NCI-H510A treated with DMSO at 0.1 percent for 48 hours (cell line): ENCODE results near the gene FBH1.
"Not testable (repeated sequence)": the region's sequence is repeated elsewhere in the genome, so short reads cannot be mapped to it uniquely, and the experiment has no call there.

Experiments
- DNase-seq: peaks from one replicate; lab custom pipeline; 2025; lab: John Stamatoyannopoulos, UW

FBH1 gene

GRCh38 chr10:5959581-5960069, 69.6 kb downstream of the FBH1 start:
- DNase-seq: no peak

- no peak for DNase-seq
Measured at GRCh38 chr10:5960070-5960972, 70.3 kb downstream of the FBH1 start.

GRCh38 chr10:5960973-5961275, 70.9 kb downstream of the FBH1 start:
- not testable (repeated sequence) for DNase-seq

- no peak for DNase-seq
Measured at GRCh38 chr10:5961405-5962100, 71.5 kb downstream of the FBH1 start.

GRCh38 chr10:5962358-5962940, 72.4 kb downstream of the FBH1 start:
- DNase-seq: not testable (repeated sequence)

GRCh38 chr10:5963071-5963470, 73.0 kb downstream of the FBH1 start:
- no peak for DNase-seq

GRCh38 chr10:5963591-5963990, 73.5 kb downstream of the FBH1 start:
- DNase-seq: no peak

GRCh38 chr10:5964736-5965135, 74.7 kb downstream of the FBH1 start:
- DNase-seq: no peak

DNA sequence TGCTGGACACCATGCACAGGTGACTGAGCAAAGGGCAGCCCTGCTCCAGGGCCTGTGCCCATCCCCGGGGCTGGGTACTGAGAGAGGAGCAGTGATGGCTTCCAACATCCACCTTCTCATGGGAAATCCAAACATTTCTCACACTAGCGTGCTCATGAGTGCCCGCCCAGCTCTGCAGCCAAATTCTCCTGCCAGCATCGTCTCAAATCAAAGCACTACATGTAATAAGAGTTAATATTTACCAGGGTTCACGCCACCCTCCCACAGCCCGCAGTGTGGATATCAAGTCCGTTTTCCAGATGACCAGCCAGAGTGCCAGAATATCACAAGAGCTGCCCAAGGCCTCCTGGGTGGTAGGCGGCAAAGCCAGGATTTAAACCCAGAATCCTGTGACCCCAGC, 75.2 kb downstream of the FBH1 start:
- no peak for DNase-seq

- no peak for DNase-seq
Measured at GRCh38 chr10:5968037-5968680, 78.1 kb downstream of the FBH1 start.

DNA sequence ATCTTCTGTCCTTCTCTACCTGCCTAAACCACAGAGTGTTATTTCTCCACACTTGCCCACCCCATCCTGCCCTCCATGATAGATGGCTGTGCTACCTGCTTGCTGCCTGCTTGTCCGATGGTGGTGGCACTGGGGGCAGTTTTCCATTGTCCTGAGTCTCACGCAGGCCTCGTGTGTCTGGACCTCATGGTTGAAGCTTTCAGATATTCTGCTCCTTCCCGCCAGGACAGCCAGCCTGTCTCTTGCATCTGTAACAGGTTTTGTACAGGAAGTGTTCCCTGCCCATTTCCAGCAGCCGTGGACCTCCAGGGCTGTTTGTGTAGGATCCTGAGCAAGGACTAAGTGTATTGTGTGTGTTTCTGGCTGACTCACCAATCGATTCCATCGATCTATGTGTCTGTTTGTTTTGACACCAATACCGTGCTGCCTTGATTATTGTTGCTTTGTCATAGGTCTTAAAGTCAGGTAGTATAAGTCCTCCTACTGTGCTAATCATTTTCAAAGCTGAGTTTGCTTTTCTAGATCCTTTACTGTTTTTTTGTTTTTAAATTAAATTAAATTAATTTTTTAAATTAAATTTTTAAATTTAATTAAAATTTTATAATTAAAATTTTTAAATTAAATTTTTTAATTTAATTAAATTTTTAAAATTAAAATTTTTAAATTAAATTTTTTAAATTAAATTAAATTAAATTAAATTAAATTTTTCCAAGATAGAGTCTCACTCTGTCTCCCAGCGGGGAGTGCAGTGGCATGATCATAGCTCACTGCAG, 78.8 kb downstream of the FBH1 start:
- DNase-seq: no peak

- DNase-seq: no peak
Measured at GRCh38 chr10:5970066-5970465, 80.0 kb downstream of the FBH1 start.

DNA sequence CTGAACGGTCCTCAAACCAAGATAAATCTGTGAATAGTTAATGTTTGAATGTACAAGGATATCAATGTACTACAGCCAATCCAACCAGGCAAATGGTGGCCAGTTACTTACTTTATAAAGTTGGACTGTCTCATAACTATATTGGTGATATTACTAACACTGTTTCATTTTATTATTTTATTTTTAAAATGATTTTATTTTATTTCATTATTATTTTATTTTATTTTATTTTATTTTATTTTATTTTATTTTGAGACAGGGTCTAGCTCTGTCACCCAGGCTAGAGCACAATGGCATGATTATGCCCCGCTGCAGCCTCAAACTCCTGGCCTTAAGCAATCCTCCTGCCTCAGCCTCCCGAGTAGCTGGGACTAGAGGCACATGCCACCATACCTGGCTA, 80.5 kb downstream of the FBH1 start:
- DNase-seq: no peak

DNA sequence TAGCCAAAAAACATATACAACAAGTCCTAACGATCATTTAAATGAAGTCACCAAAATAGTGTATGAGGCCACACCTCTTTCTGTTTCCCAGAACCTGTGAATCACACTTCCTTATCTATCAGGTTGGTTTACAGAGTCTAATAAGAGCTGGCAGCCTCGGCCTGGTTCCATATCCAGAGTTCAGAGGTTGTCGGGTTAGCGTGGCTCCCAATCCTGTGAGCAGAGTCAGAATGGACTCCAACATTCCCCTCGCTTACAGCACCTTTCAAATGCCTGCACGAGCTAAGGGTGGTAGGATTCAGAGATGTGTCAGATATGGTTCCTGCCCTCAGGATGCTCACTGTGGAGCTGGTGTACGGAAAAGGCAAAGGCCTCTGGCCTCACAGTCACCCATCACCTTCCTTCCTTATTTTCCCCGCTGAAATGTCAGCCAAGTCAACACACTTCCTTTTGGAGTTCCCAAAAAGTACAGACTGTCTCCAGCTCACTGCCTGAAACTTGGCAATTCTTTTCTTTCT, 81.3 kb downstream of the FBH1 start:
- no peak for DNase-seq

DNA sequence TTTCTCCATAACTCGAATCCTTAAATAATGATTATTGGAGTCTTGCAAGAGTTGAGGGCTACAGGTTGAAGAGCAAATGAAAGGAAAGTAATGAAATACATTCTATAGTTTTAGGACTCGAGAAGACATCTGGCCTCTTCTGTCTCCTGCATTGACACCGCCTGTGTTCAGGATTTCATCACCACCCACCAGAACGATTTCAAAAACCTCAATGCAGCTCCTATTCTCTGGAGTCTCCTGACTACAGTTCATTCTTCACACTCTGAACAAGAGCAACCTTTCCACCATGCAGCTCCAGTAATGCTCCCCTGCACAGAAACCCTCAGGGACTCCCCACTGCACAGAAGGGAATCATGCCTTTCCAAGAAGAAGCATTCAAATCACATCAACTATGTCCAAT, 81.8 kb downstream of the FBH1 start:
- no peak for DNase-seq

DNA sequence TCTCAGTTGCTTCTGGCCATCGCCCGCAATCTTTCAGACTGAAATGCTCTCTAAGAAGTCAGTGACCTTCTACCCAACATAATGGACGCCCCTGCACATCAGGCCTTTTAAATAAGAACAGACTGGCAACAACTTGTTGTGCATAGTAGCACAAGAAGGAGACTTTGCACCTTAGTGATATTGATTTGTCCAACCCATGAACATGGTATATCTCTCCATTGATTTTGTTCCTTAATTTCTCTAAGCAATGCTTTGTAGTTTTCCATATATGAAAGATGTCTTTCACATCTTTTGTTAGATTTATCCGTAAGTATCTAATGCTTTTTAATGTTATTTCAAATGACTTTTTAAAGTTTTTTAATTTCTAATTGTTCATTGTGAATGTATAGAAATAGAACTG, 83.0 kb downstream of the FBH1 start:
- no peak for DNase-seq

DNA sequence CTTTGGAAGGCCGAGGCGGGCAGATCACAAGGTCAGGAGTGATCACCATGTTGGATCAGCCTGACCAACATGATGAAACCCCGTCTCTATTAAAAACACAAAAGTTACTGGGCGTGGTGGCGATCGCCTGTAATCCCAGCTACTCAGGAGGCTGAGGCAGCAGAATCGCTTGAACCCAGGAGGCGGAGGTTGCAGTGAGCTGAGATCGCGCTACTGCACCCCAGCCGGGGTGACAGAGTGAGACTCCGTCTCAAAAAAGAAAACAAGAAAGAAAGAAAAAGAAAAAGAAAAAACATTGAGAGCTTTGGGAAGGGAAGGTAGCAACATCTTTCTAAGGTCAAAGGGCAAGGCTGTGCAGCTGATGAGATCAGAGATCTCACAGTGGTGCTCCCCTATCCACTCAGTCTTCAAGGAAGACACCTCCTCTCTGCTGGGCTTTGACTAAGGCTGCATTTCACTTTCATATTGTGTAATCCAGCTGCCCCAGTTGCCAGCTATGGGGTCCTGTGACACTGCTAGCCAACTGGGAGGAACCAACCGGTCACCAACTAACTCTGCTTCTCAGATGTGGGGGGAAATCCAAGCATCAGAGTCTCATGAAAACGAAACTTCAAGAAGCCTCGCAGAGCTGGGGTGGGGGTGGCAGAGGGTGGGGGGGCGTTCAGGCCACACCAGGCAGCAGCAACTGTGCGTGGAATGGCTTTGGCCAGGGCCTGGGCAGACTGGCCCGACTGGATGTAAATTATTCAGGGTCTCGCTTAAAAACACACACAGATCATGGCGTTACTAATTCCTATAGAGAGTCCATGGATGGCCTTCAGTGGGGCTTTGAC, 85.8 kb downstream of the FBH1 start:
- DNase-seq: no peak

- no peak for DNase-seq
Measured at GRCh38 chr10:5976512-5977470, 86.7 kb downstream of the FBH1 start.

DNA sequence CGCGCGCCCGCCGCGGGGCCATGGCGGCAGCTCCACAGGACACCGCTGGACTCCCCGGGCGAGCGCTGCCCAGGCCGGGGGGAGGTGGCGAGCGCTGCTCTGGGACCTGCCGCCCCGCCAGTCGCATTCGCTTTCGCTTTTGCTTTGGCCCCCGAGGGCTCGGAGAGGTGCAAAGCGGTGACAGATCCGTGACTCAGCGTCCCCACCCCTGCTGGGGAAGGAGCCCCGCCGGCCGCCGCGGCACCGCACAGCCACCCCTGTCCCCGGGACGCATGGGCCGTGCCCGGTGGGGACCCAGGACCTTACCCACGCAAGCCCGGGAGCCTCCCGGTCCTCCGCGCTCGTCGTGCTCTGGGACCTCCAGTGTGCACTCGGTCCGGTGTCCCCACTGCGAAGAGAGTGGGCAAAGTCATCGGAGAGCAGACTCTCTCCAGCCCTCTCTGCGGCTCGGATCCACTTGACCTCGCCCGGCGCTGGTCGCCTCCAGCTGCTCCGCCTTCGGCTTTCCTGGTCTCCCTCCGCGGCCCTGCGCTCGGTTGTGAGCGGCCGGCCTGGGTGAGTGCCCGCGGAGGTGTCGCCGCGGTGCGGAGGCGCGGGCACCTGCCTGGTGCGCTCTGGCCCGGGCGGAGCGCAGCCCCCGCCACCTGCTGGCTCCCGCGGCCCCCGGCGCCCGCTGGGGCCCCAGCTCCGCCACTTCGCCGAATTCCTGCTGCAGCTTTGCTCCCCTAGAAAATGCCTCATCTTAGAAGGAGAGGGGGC, 87.6 kb downstream of the FBH1 start, which contains the start of gene IL15RA:
IL15RA (minus strand) TSS at position 73 of the 759 bp plus-strand sequence; CDS start at position 22, 51 bp downstream.
- peak; percentile 2 for DNase-seq
